ENCODE results near the gene TSR1. TPM values are rescaled to one million over a fixed set of nuclear protein-coding genes. Genes with fewer than 3 reads are reported as not detected.

The TSR1 gene
- total RNA-seq, 2 donors from 2014 or later = 47.5 to 95.6 TPM

DNA sequence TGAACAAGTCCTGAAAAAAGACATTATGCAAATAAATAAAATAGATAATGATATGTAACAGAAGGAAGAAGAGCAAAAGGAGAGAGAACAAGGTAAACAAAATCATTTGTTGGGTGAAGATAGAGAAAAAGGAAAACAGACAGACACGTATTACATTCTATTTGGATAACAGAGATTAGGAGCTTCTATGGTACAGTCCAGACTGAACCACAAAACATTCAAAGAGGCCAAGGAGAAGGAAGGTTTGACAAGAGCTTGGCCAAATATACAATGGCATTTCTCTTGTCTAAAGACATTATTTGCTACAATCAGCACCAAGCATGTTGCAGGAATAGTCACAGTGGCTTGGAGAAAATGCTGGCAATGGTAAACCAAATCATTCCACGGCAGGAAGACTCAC is 61.8 kb downstream of the TSR1 start:
- Mint-ChIP-seq H3K4me3 (no peak overlapping the region), H3K36me3 (peaks cover 21% of the 10 kb centered on the region), H3K4me1 (ENCODE audit: low read depth in 2 of 2) (peaks cover 47 to 48% of the 10 kb centered on the region in 2 donors)

More for the DNA sequence above, 61.8 kb downstream of the TSR1 start:
- ATAC-seq = no peak
- DNase-seq (ENCODE audit: low spot score) = no peak
- Mint-ChIP-seq H3K27me3 (no peaks in the 10 kb centered on the region), H3K9me3 (no peaks in the 10 kb centered on the region), H3K27ac (no peak overlapping the region)

Other genes with a start within 250 kb of the TSR1 start
- gene SMG6, start 32.7 kb downstream of the TSR1 start, total RNA-seq = 10 to 100 TPM; 33.6 to 74.7 TPM
- gene SRR, start 32.5 kb downstream of the TSR1 start, total RNA-seq = 10 to 100 TPM; 19.8 to 21.3 TPM
- 10 to 100 TPM; 16.6 to 54.8 TPM for gene SGSM2, start 1.0 kb upstream of the TSR1 start, total RNA-seq
- gene MNT, start 64.6 kb upstream of the TSR1 start, total RNA-seq = 10 to 100 TPM; 20.3 to 36.9 TPM
- gene METTL16, start 175.4 kb upstream of the TSR1 start, total RNA-seq = 10 to 100 TPM; 29.7 to 53.8 TPM

Measured in natural killer cell treated with Interleukin-12 subunit alpha and Interleukin-12 subunit beta and Interleukin-15 and Interleukin-18, amount 100 ng/mL, for 72 hours (primary cell).